Hepatocyte (in vitro differentiated cells): Measurements from ENCODE around the gene COQ4. TPM values are rescaled to one million over a fixed set of nuclear protein-coding genes. Genes with fewer than 3 reads are reported as not detected.
A peak's percentile ranks its signal among the peaks of the same experiment; 100 is the strongest.

ENCODE experiments used
- DNase-seq: peaks from one replicate; pipeline ENCODE4 v3.0.0-alpha.2; 2016; ENCODE audit warnings: low spot score
- H2AFZ ChIP-seq: fragments of 200-600 bp; sonication (generic); 2 replicates; pipeline ENCODE4 v1.6.0; 2016; ENCODE audit warnings: antibody characterized with exemption, mild to moderate bottlenecking
- H3K27ac ChIP-seq: fragments of 200-600 bp; sonication (generic); 2 replicates; pipeline ENCODE4 v1.5.1; 2016; ENCODE audit warnings: mild to moderate bottlenecking
- H3K27me3 ChIP-seq: fragments of 200-600 bp; sonication (generic); 2 replicates; pipeline ENCODE4 v1.6.1; 2016
- H3K36me3 ChIP-seq: fragments of 200-600 bp; sonication (generic); replicated peaks from 2 replicates; pipeline ENCODE4 v1.5.1; 2016; ENCODE audit warnings: low read depth; ENCODE audit not compliant: insufficient read depth
- H3K4me1 ChIP-seq: fragments of 200-600 bp; sonication (generic); 2 replicates; pipeline ENCODE4 v1.5.1; 2016; ENCODE audit warnings: mild to moderate bottlenecking, moderate library complexity; ENCODE audit not compliant: insufficient read depth
- H3K4me2 ChIP-seq: fragments of 200-600 bp; sonication (generic); 2 replicates; pipeline ENCODE4 v1.6.0; 2016
- H3K4me3 ChIP-seq: fragments of 200-600 bp; sonication (generic); 2 replicates; pipeline ENCODE4 v1.5.1; 2016; ENCODE audit warnings: mild to moderate bottlenecking
- H3K79me2 ChIP-seq: fragments of 200-600 bp; sonication (generic); 2 replicates; pipeline ENCODE4 v1.6.0; 2017; ENCODE audit warnings: mild to moderate bottlenecking
- H3K9me2 ChIP-seq: fragments of 200-600 bp; sonication (generic); replicated peaks from 2 replicates; pipeline ENCODE4 v1.6.0; 2017; ENCODE audit warnings: mild to moderate bottlenecking; ENCODE audit not compliant: insufficient read depth
- H3K9me3 ChIP-seq: fragments of 200-600 bp; sonication (generic); 2 replicates; pipeline ENCODE4 v1.5.1; 2016; ENCODE audit warnings: low read depth, mild to moderate bottlenecking
- H4K20me1 ChIP-seq: fragments of 200-600 bp; sonication (generic); 2 replicates; pipeline ENCODE4 v1.6.0; 2016; ENCODE audit warnings: mild to moderate bottlenecking; ENCODE audit not compliant: insufficient read depth, poor library complexity, severe bottlenecking
- EZH2 ChIP-seq: fragments of 200-600 bp; sonication (generic); IDR thresholded peaks from 2 replicates; pipeline ENCODE4 v1.6.1; 2016; ENCODE audit warnings: antibody characterized with exemption, mild to moderate bottlenecking, borderline replicate concordance
- EZH2phosphoT487 ChIP-seq: fragments of 200-600 bp; sonication (generic); IDR thresholded peaks from one replicate; pipeline ENCODE4 v1.6.1; 2018; ENCODE audit warnings: antibody characterized with exemption, mild to moderate bottlenecking, low read depth, moderate library complexity; ENCODE audit not compliant: unreplicated experiment, severe bottlenecking
- WGBS: methylation state at CpG from one replicate; pipeline ENCODE4 v1.1.6; 2016; ENCODE audit warnings: low lambda C conversion rate; ENCODE audit errors: missing lambda C conversion rate; 5-methylcytosine and 5-hydroxymethylcytosine counted together
- polyA plus RNA-seq: library from polyadenylated mRNA; unstranded; fragments of >200 nt; fragmentation: Nextera tagmentation; extraction: Ambion mirVana; gene quantifications from 2 replicates; pipeline ENCODE4 v1.2.1, GENCODE V29; 2016
- total RNA-seq: library from RNA; depleted of rRNA; stranded (reverse); fragments of >200 nt; gene quantifications from 2 replicates; pipeline ENCODE4 v1.2.3, GENCODE V29; 2014
- TF ChIP-seq, protein P1 (sequence below): fragments of 200-600 bp; sonication (generic); IDR thresholded peaks from 2 replicates; pipeline ENCODE4 v1.5.1; 2016; ENCODE audit warnings: antibody characterized with exemption, mild to moderate bottlenecking; ENCODE audit not compliant: poor library complexity

Gene COQ4
- total and polyA plus RNA-seq, 2 experiments from 2014 or later: 35.2 to 40.9 TPM

DNA sequence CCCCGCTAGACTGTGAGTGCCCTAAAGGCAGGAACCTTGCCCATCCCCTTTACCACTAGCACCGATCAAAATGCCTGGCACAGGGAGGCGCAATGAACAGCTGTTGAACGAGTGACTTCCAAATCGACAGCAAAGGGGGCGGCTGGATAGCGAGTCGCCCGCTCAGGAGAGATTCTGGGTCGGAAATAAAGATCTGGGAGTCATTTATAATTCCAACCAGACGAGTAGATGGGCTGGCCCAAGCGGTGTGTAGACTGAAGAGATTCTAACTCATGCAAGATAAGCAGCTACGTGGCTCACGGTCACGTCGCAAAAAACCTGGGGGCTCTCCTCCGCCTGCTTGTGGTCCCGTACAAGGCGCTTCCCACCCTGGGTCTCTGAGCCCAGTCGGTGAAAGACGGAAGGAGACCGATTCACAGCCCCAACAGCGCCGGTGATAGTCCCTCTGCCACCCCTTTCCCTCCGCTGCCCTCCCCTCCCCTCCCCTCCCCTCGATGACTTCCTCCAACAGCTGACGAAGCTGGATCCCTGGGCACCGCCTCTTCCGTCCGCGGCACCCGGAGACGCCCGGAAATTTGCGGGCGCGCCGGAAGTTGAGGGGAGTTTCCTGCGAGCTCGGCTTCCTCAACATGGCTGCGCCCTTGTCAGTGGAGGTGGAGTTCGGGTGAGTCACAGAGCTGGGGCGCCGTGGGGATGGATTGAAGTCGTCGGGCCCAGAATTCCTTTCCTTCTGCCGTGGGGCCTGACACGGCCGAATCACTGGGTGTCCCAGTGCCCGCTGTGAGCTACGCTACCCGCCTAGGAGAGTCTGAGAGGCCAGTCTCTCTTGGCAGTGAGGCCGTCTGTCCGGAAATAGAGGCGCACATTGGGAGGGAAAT, 48.4 kb downstream of the COQ4 start, which contains the start of gene URM1:
URM1 (plus strand) TSS at position 623 of the 878 bp plus-strand sequence; CDS start at position 630, 7 bp downstream.
- Histone ChIP-seq H2AFZ (peak within 1 kb of the TSS; percentile 49), H4K20me1 (no peaks in the 10 kb centered on the region)
- WGBS: 2% methylated on average over 49 of the region's 55 CpGs

GRCh38 chr9:128371630-128372117, 49.0 kb downstream of the COQ4 start:
- Histone ChIP-seq H4K20me1 (peaks cover 4% of the 10 kb centered on the region), H3K36me3 (no peaks in the 10 kb centered on the region), H3K4me1 (peaks cover 7% of the 10 kb centered on the region), H2AFZ (peak overlapping the region; percentile 35), H3K4me2 (peak overlapping the region; percentile 80), H3K27me3 (no peaks in the 10 kb centered on the region), H3K9me3 (no peaks in the 10 kb centered on the region), H3K27ac (peak overlapping the region; percentile 89), H3K9me2 (no peaks in the 10 kb centered on the region), H3K79me2 (peaks cover 62% of the 10 kb centered on the region), H3K4me3 (peak overlapping the region; percentile 52)
- TF ChIP-seq, protein P1, sequence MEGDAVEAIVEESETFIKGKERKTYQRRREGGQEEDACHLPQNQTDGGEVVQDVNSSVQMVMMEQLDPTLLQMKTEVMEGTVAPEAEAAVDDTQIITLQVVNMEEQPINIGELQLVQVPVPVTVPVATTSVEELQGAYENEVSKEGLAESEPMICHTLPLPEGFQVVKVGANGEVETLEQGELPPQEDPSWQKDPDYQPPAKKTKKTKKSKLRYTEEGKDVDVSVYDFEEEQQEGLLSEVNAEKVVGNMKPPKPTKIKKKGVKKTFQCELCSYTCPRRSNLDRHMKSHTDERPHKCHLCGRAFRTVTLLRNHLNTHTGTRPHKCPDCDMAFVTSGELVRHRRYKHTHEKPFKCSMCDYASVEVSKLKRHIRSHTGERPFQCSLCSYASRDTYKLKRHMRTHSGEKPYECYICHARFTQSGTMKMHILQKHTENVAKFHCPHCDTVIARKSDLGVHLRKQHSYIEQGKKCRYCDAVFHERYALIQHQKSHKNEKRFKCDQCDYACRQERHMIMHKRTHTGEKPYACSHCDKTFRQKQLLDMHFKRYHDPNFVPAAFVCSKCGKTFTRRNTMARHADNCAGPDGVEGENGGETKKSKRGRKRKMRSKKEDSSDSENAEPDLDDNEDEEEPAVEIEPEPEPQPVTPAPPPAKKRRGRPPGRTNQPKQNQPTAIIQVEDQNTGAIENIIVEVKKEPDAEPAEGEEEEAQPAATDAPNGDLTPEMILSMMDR: no peak
- TF ChIP-seq EZH2: no peak
- TF ChIP-seq EZH2phosphoT487: no peak
- DNase-seq: no peak
- WGBS: 3% methylated on average over 8 of the region's 10 CpGs

More for the DNA sequence above, 48.4 kb downstream of the COQ4 start, which contains the start of gene URM1:
- Histone ChIP-seq H3K4me2 (peak within 1 kb of the TSS; percentile 85), H3K36me3 (no peaks in the 10 kb centered on the region), H3K4me3 (peak within 1 kb of the TSS; percentile 52), H3K9me2 (no peaks in the 10 kb centered on the region), H3K27ac (peak within 1 kb of the TSS; percentile 93), H3K79me2 (peaks cover 56% of the 10 kb centered on the region), H3K9me3 (no peaks in the 10 kb centered on the region), H3K27me3 (no peaks in the 10 kb centered on the region), H3K4me1 (peaks cover 7% of the 10 kb centered on the region)
- TF ChIP-seq EZH2: no peak
- no peak for TF ChIP-seq EZH2phosphoT487
- TF ChIP-seq, protein P1: no peak
- DNase-seq: peak; percentile 97

- 74% methylated on average over 4 of the region's 4 CpGs for WGBS
- Histone ChIP-seq H3K79me2 (peaks cover 68% of the 10 kb centered on the region), H3K4me2 (peak overlapping the region; percentile 80), H3K9me2 (no peaks in the 10 kb centered on the region), H3K4me3 (peak overlapping the region; percentile 52), H3K4me1 (peaks cover 7% of the 10 kb centered on the region), H3K9me3 (no peaks in the 10 kb centered on the region), H4K20me1 (peaks cover 6% of the 10 kb centered on the region), H2AFZ (no peak overlapping the region), H3K27me3 (no peaks in the 10 kb centered on the region), H3K27ac (peak overlapping the region; percentile 89), H3K36me3 (no peaks in the 10 kb centered on the region)
- no peak for DNase-seq
- TF ChIP-seq, protein P1: no peak
- TF ChIP-seq EZH2phosphoT487: no peak
- TF ChIP-seq EZH2: no peak
These were observed 49.6 kb downstream of the COQ4 start for GRCh38 chr9:128372188-128372641.
